Kidney (tissue), 14 donors: ENCODE results near the gene GSG1. TPM values are rescaled to one million over a fixed set of nuclear protein-coding genes. Genes with fewer than 3 reads are reported as not detected.
"Not testable (repeated sequence)": the region's sequence is repeated elsewhere in the genome, so short reads cannot be mapped to it uniquely, and the experiment has no call there.

Experiments
- DNase-seq, 5 donors: peaks; one replicate each; pipeline ENCODE4 v3.0.0-alpha.2; 2013 to 2020
- FAIRE-seq: peaks from 2 replicates; lab custom pipeline; 2012; peaks lifted over from hg19 to GRCh38; lab: Jason Lieb, UNC
- H3K27ac ChIP-seq, 2 donors: one replicate each; pipeline ENCODE4 v1.7.0; 2013; ENCODE audit warnings: low read depth in 2 of 2, low read length in 2 of 2, inconsistent platforms in 1 of 2
- H3K27me3 ChIP-seq: one replicate; pipeline ENCODE4 v1.7.1; 2013; ENCODE audit warnings: low read length, inconsistent platforms; ENCODE audit not compliant: control insufficient read depth, insufficient read depth
- H3K36me3 ChIP-seq, 3 donors: one replicate each; pipeline versions ENCODE4 v1.7.0 to v1.7.1; 2013; ENCODE audit warnings: low read length in 3 of 3, control low read depth in 1 of 3, inconsistent platforms in 1 of 3; ENCODE audit not compliant: insufficient read depth in 3 of 3, control insufficient read depth in 2 of 3
- H3K4me1 ChIP-seq, 3 donors: one replicate each; pipeline versions ENCODE4 v1.7.0 to v1.7.1; 2013; ENCODE audit warnings: low read length in 3 of 3, inconsistent platforms in 1 of 3, low read depth in 1 of 3; ENCODE audit not compliant: control insufficient read depth in 2 of 3, insufficient read depth in 2 of 3
- H3K4me3 ChIP-seq, 3 donors: one replicate each; pipeline versions ENCODE4 v1.7.0 to v1.8.1; 2013; ENCODE audit warnings: low read length in 3 of 3, control low read depth in 1 of 3, inconsistent platforms in 1 of 3
- H3K9ac ChIP-seq, 3 donors: one replicate each; pipeline versions ENCODE4 v1.7.0 to v1.7.1; 2013; ENCODE audit warnings: low read length in 3 of 3, control low read depth in 1 of 3, inconsistent platforms in 1 of 3
- H3K9me3 ChIP-seq, 3 donors: one replicate each; pipeline versions ENCODE4 v1.7.0 to v1.7.1; 2013; ENCODE audit warnings: low read length in 3 of 3, control low read depth in 1 of 3, inconsistent platforms in 1 of 3; ENCODE audit not compliant: control insufficient read depth in 2 of 3, insufficient read depth in 1 of 3
- CTCF ChIP-seq: IDR thresholded peaks from 3 replicates; pipeline ENCODE4 v1.5.1; 2012; ENCODE audit warnings: mild to moderate bottlenecking, moderate library complexity, borderline replicate concordance; ENCODE audit not compliant: insufficient read depth; ENCODE audit errors: extremely low read depth
- intact Hi-C: fragments of 100-400 bp; cut with DNase I; formaldehyde crosslinking; loops from one replicate; pipeline ENCODE4 v1.11.1; 2022
- polyA plus RNA-seq: library from polyadenylated mRNA; stranded (reverse); fragments of 350-450 nt; fragmentation: Illumina TruSeq; extraction: RNeasy Lipid Tissue Mini Kit (QIAGEN cat#74804); gene quantifications from one replicate; pipeline ENCODE4 v1.2.3, GENCODE V29; 2014; ENCODE audit warnings: low read depth, low replicate concordance; ENCODE audit not compliant: insufficient read depth
- total RNA-seq: library from RNA; stranded (reverse); fragmentation: NEBNext Ultra II Directional; extraction: Animal tissue kit (Norgen Biotek cat#: 25700); gene quantifications from one replicate; pipeline ENCODE4 v1.2.1, GENCODE V29; 2021
- donor health status: control.
- donor health status: control.
- donor health status: control.
- donor health status: control.
- donor health status: control.
- donor health status: DM: yes; HTN: yes; CAD: no.
- donor health status: Normal renal cell carcinoma (clear cell type).

GSG1 gene
- total and polyA plus RNA-seq, 2 donors from 2014 or later, result 0.19 to 0.34 TPM

- FAIRE-seq (no peak), DNase-seq (peak in 1 of 5 donors; percentile 28)
- Histone ChIP-seq H3K9ac (no peak overlapping the region), H3K9me3 (no peaks in the 10 kb centered on the region), H3K36me3 (no peaks in the 10 kb centered on the region), H3K27ac (no peak overlapping the region), H3K4me1 (peaks cover 0 to 4% (median 4%) of the 10 kb centered on the region in 3 donors), H3K4me3 (no peak overlapping the region), H3K27me3 (no peaks in the 10 kb centered on the region)
- intact Hi-C loops, result no loop called here
- no peak for TF ChIP-seq CTCF
Observed at GRCh38 chr12:13036881-13037280, 66.6 kb downstream of the GSG1 start.

GRCh38 chr12:13035335-13035734, 68.1 kb downstream of the GSG1 start:
- FAIRE-seq, H3K27me3 ChIP-seq, H3K9me3 ChIP-seq: not testable (repeated sequence)

More at GRCh38 chr12:13035335-13035734, 68.1 kb downstream of the GSG1 start:
- H3K4me3 ChIP-seq, H3K9ac ChIP-seq, H3K27ac ChIP-seq, DNase-seq, intact Hi-C loops, H3K36me3 ChIP-seq, H3K4me1 ChIP-seq: not testable (repeated sequence)

Other genes starting within 250 kb of the GSG1 start
- 60.6 TPM for gene GPRC5A, start 212.1 kb downstream of the GSG1 start, total RNA-seq
- gene GPRC5A, start 212.1 kb downstream of the GSG1 start, polyA plus RNA-seq, result 6.3 TPM
- gene GPRC5D, start 151.5 kb downstream of the GSG1 start, total RNA-seq, result 0.25 TPM
- gene GPRC5D, start 151.5 kb downstream of the GSG1 start, polyA plus RNA-seq, result not detected
- 66.8 TPM for gene HEBP1, start 103.4 kb downstream of the GSG1 start, total RNA-seq
- gene HEBP1, start 103.4 kb downstream of the GSG1 start, polyA plus RNA-seq, result 142 TPM
- gene FAM234B, start 59.3 kb downstream of the GSG1 start, total RNA-seq, result 9.6 TPM
- gene FAM234B, start 59.3 kb downstream of the GSG1 start, polyA plus RNA-seq, result 9.6 TPM
- gene EMP1, start 93.1 kb upstream of the GSG1 start, total RNA-seq, result 431 TPM
- 45.1 TPM for gene EMP1, start 93.1 kb upstream of the GSG1 start, polyA plus RNA-seq